SHP77 (cell line): ENCODE results near the gene RAB8A.

Experiments
- DNase-seq, 2 experiments: peaks; one replicate each; lab custom pipeline; 2025; lab: John Stamatoyannopoulos, UW

RAB8A gene

GRCh38 chr19:16111160-16111908, at the start of gene RAB8A:
RAB8A (plus strand) TSS chr19:16111889; CDS start chr19:16111902, 13 bp downstream.
- DNase-seq: peak; percentile 98 to 99

GRCh38 chr19:16061943-16062342, 49.7 kb upstream of the RAB8A start:
- DNase-seq: no peak

- peak in 1 of 2 experiments; percentile 29 for DNase-seq
Observed at GRCh38 chr19:16062789-16063188, 48.9 kb upstream of the RAB8A start.

- no peak for DNase-seq
Observed at GRCh38 chr19:16064209-16064889, 47.3 kb upstream of the RAB8A start.

GRCh38 chr19:16066611-16067104, 45.0 kb upstream of the RAB8A start:
- DNase-seq: no peak

DNA sequence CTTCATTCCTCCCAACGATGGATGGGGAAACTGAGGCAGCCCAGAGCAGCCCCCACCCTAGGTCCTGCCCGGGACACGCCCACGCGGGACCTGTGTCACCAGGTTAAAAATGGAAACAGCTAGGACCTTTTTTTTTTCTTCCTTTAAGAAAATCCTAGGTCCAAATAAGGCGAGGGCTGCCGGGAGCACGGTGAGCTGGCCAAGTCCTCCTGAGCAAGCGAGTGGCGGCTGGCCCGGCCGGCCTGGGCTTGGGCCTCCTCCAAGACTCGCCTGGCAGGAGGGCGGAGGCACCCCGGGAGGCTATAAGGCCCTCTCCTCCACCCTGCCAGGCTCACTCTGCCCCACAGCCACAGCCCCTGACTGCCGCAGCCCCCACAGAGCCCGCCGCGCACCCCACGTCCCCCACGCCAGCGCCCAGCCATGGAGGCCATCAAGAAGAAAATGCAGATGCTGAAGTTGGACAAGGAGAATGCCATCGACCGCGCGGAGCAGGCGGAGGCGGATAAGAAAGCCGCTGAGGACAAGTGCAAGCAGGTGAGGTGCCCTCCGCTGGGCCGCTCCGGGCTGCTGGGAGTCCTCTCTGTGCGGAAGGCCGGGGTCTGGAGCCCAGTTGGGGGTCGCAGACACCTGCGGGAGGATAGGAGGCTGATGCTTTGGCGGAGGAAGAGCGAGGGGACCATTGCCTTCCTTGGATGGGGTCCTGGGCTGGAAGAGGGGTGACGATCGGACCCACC, 44.3 kb upstream of the RAB8A start:
- DNase-seq: no peak

DNA sequence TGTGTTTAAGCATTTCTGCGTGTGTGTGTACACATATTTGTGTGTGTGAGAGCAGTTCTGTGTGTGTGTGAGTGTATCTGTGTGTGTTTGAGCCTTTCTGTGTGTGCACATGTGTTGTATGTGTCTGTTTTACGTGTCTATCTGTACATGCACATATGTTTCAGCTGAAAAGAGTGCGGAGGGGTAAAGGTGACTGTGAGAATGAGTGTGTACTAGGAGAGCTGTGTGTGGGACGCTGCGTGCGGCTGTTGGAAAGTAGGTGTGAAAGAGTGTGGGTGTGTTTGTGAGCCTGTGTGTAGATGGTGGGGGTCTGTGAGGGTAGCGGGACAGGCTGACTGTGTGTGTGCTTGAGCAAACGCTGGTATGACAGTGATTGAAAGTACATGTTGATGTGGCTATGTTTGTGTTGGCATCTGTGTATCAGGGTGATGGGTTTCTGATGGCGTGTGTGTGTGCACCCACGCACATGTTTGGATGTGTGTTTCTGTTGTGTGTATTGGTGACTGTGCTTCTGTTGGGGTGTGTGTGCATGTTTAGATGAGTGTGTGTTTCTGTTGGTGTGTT, 42.9 kb upstream of the RAB8A start:
- no peak for DNase-seq

DNA sequence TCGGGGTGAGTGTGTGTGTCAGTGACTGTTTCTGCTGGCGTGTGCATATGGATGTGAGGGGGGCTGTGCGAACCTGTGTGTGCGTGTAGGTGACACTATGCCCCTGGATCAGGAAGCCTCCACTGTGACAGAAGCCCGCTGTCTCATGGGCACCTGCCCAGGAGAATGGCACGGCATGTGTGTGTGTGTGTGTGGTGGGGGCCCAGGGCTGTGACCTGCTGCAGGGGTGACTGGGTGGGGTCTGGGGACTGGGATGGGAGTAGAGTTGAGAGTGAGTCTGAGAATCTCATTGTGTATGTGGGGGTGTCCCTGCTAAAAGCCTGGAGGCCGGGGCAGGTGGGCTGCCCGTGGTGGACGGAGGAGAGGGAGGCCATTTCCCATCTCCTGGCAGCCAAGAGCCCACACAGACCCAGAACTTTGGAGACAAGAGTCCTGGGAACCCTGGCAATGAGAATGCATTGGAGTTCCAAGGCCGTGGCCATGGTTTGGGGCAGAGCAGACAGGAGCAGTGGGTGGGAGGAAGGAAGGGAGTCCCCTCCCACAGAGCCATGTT, 41.8 kb upstream of the RAB8A start:
- DNase-seq: no peak

DNA sequence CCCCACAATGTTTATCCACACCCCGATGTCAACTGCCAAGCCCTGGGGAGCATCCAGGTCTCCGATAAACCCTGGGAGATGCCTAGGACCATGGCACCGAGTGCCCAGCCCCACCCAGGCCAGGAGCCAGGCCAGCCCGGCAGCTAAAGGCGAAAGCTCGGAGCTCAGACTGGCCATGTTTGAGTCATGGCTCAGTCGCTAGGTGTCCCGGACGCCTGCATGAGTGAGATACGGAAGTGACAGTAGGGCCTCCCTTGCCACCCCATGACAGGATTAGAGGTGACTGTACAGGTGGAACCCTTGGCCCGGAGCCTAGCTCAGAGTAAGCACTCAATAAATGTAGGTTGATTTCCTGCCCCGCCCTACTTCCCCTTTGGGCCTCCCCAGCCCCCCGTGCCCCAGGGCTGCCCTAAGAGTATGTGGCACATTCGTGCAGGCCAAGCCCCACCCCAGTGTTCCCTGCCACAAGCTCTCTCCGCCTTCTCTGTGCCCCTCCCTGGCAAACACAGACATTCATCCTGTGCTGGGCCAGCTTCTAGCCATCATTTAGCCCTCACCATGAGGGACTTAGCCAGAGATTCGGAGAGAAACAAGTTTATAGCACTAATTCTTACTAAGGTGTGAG, 41.2 kb upstream of the RAB8A start:
- DNase-seq: no peak

- DNase-seq: no peak
Observed at GRCh38 chr19:16071072-16071691, 40.5 kb upstream of the RAB8A start.

DNA sequence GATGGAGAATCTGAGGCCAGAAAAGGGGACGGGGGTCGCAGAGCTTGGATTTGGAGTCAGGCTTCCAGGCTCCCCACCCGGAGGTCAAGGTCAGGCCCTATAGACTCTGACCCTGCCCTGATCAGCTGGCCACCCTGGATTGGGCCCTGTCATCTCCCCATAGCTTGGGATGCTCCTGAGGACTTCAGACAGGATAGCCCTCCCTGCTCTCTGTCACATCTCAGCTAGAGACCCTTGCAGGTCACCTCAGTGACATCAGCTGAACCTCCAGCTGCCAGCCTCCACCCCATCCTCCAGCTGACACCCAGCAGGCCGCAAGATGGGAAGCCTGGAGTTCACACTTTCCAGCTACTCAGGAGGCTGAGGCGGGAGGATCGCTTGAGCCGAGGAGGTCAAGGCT, 38.2 kb upstream of the RAB8A start:
- no peak for DNase-seq

- no peak for DNase-seq
Observed at GRCh38 chr19:16073988-16074387, 37.7 kb upstream of the RAB8A start.

- DNase-seq: no peak
Observed at GRCh38 chr19:16074488-16075365, 37.0 kb upstream of the RAB8A start.

GRCh38 chr19:16075430-16076153, 36.1 kb upstream of the RAB8A start:
- no peak for DNase-seq

GRCh38 chr19:16076154-16076957, 35.3 kb upstream of the RAB8A start, which contains the start of gene TPM4:
TPM4 (plus strand) TSS chr19:16076495; CDS start chr19:16076566, 71 bp downstream.
- DNase-seq: peak; percentile 29 to 58

DNA sequence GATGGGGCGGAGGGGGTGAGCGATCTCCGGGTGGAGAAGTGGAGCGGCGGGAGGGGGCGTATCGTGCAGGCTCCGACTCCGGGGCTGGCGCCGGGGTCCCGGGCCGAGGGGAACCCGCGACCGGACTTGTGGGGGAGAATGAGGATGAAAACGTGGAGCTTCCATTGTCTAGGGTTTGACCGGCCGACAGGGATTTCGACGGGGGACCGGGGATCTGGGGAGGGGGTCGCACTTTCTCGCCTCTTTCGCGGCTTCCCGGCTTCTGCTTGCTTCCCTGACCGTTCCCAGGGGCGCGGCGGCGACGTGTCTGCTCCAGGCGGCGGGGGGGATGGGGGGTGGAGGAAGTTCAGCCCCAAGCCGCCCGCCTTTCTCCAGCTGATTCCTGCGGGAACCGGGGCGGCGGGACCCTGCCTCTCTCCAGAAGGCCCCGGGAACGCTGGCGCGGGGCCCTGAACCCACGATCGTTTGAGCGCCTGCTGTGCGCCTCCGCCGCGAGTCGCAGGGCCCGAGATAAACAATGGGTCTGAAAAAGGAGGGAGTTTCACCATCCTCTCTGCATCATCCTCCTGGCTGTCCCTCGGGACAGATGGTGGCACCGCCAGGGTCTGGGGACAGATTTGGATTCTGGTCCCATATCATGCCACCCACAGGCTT, 34.6 kb upstream of the RAB8A start:
- peak in 1 of 2 experiments; percentile 42 for DNase-seq

DNA sequence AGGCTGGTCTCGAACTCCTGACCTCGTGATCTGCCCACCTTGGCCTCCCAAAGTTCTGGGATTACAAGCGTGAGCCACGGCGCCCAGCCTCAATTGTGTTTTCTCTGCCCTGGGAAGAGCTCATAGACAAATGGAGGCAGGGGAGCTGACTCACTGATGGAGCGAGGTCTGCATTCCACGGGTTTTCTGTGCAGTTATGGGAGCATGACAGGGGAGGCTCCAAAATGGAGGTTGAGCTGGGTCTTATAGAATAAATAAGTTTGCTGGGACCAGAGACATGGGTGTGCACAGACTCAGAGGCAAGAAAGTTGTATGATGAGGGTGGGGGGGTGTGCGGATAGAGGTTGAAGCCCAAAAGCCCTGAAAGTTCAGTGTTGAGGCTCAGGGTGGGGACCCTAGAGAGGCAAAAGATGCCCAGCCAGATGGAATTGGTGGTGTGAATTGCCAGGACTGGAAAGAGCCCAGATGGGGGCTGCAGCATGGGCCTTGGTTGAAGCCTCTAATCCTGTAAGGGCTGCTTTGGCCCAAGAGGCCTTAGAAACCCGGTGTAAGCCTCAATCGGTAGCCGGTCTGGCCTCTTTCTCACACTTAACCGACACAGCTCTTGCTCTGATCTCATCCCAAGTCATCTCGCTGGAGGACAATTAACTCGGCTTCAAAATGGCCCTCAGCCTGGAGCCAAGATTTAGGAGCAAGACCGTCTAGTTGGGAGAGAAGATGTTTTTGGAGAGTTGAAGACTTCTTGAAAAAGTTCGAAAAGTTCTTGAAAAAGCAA, 33.5 kb upstream of the RAB8A start:
- DNase-seq: no peak
